Islet precursor cell (in vitro differentiated cells): ENCODE data around the gene PRODH.
"Not testable (repeated sequence)": the region's sequence is repeated elsewhere in the genome, so short reads cannot be mapped to it uniquely, and the experiment has no call there.

Experiments
- DNase-seq: peaks from one replicate; pipeline ENCODE4 v3.0.0-alpha.2; 2018

PRODH gene

DNA sequence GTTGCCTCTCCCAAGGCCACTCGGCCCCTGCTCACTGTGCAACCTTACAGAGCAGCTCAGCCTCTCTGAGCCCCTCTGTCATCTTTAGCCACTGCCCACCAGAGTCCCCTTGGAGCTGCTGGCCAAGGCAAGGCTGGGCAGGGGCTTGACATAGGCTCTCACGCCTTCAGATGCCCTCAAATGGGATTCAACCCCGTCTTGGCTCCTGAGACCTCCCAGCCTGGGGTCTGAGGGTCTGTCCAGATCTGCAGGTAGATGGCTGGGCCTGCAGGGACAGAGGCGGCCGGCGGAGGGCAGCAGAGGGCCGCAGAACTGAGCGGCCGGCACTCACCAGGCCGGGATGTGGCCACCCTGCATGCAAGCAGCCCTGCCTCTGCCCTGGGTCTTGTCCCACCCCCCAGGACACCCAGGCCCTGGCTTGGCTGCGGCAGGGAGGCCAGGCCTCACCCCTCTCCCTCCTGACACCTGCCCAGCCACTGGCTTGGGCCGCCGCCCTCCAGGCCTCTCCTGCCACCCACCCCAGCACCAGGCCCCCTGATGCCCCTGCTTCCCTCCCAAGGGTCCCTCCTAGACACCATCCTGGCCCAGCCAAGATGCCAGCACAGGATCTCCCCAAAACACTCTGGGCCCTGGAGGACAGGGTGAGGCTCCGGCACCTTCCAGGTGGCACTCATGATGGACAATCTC lies 18.4 kb upstream of the PRODH start:
- DNase-seq: peak; percentile 88

DNA sequence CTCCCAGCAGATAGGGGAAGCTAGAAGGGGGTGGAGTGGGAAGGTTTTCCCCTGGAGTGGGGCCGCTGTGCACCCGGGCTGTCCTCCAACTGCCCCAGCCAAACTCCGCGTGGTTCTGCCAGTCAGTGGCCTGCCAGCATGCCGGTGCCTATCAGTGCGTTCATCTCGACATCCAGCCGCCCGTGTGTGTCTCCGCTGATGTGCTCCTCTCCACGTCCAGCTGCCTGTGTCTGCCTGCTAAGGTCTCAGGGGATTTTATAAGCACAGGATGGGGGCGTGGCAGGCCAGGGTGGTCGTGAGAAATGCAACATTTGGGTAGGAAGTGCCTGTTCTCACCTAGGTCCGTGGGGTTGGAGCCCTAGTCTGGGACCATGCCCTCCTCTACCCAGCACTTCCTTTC lies 17.0 kb upstream of the PRODH start:
- DNase-seq: not testable (repeated sequence)

DNA sequence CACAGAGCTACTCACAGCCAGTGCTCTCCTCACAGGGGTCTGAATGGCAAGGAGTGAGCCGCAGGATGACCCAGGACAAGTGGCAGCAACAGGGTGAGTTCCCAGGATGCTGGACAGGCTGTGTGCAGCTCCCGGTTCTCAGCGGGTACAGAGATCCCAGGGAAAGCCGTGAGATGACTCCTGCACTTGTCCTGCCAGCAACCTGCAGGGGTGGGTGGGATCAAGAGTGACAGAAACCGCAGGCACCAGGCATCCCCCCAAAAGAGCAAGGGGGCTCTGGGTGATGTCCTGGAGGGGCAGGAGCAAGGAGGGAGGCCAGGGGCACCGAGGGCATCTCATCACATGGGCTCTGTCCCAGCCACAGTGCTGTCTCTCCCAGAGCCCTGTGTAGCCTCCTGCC lies 15.9 kb upstream of the PRODH start:
- no peak for DNase-seq

DNA sequence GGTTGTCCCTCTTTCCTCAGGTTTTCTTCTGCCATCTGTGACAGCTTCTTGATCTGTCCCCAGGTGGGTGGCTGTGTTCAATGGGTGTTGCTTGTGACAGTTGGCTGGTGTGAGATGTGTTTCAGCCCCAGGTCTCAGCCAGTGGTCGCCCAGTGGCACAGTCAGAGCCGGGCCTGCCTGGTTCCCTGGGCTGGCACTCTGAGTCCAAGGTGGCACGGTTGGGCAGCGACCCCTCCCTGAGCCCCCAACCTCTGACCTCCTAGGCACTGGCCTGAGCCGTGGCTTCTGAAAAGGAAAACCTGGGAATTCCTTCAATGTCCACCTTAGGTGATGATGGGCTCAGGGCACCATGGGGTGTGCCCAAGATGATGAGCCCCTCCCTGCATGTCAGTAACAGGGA lies 14.0 kb upstream of the PRODH start:
- DNase-seq: no peak

DNA sequence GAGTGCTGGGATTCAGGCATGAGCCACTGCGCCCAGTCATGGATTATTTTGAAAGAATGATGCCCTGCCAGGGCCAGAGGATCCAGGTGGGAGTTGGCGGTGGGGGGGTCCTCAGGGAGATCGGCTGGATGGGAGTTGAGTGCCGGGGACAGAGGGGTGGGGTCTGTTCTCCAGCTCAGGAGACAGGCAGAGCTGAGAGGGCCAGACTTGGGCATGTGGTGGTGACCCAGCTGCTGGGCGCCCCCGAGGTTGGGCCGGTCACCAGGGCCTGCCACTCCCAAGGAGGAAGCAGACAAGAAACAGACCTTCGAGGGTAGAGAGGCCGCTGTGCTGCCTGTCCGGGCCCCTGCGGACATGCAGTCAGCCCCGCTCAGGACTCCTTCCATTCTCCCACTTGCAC lies 11.8 kb upstream of the PRODH start:
- no peak for DNase-seq

DNA sequence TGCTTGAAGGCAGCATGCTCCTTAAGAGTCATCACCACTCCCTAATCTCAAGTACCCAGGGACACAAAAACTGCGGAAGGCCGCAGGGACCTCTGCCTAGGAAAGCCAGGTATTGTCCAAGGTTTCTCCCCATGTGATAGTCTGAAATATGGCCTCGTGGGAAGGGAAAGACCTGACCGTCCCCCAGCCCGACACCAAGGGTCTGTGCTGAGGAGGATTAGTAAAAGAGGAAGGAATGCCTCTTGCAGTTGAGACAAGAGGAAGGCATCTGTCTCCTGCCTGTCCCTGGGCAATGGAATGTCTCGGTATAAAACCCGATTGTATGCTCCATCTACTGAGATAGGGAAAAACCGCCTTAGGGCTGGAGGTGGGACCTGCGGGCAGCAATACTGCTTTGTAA lies 11.0 kb upstream of the PRODH start:
- DNase-seq: not testable (repeated sequence)

DNA sequence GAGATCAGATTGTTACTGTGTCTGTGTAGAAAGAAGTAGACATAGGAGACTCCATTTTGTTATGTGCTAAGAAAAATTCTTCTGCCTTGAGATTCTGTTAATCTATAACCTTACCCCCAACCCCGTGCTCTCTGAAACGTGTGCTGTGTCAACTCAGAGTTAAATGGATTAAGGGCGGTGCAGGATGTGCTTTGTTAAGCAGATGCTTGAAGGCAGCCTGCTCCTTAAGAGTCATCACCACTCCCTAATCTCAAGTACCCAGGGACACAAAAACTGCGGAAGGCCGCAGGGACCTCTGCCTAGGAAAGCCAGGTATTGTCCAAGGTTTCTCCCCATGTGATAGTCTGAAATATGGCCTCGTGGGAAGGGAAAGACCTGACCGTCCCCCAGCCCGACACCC lies 2.6 kb upstream of the PRODH start:
- not testable (repeated sequence) for DNase-seq

DNA sequence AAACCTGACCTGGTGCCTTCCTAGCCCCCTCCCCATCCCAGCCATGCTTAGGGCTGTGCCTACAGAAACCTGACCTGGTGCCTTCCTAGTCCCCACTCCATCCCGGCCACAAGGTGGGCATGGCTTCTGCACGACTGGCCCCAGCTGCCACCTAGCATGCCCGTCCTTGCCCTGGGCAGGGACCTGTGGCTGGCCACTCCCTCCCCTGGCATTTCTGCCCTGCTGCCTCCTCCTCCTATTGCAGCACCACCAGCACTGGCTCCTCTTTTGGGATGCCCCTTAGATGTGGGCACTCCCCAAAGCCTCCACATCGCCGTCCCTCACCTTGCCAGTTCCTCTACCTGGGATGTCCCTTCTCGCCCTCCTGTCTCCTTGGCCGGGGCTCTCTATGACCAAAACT lies 1.4 kb downstream of the PRODH start:
- DNase-seq: not testable (repeated sequence)

DNA sequence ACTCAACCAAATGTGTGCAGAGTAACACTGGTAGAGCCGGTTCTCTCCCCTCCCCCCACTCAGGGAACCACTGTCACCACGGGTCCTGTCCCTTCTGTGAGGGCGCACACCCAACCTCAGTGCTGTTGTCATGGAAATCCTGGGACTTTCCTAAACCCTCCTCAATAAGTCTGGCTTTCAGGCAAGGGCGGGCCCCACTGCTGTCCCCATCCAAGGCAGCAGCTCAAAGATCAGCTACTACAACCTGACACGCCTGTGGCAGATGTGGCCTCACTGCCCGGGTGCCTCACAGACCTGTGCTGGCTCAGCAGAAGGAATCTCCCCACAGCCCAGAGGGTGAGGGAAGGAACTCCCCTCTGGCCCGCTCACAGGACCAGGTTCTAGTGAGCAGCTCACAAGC lies 2.2 kb downstream of the PRODH start:
- no peak for DNase-seq

DNA sequence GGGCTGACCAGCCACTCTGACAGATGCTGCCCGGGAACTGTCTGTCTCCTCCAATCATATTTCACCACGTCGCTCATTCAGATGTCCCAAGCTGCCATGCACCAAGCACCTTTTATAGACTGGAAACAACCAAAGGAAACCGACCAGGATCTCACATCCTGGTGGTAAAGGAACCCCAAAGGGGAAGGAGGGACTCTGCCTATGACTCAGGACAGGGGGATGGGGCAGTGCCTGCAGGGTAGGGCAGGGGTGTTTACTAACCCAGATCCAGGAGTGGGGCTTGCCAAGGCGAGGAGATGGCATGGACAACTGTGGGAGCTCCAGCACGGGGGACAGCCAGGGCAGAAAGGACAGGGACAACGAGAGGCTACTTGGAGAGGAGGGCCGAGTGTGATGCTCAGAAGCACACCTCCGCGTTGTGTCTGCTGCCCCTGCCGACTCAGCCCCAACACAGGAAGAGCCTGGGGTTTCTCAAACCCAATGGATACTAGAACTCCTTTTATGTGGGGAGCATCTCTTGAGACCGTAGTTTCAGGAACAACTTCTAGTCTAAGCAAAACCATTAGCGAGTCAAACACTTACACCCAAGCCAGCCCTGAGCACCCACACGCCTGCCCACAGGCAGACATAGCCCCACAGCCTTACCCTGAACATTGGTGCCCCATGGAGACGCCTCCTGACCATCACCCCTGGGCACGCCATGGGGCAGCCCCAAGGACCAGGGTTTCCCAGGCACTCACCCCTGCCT lies 4.0 kb downstream of the PRODH start:
- no peak for DNase-seq

DNA sequence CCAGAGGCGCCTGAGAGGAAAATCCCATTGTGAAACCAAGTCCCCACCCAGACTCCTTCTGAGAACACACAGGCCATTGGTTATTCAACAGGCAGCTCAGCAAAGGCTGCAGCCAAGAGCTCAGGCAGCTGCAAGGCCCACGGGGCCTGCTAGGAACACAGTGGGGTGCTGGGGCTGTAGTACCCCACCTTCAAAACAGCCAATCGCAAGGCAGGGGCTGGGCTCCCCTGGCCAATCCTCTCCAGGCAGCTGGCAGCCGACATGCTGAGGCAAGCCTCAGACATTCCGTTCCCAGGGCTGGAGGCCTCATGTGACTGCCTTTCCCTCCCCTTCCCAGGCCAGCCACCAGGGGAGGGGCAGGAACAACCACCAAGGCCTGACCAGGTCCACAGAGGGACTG lies 6.6 kb downstream of the PRODH start:
- no peak for DNase-seq

DNA sequence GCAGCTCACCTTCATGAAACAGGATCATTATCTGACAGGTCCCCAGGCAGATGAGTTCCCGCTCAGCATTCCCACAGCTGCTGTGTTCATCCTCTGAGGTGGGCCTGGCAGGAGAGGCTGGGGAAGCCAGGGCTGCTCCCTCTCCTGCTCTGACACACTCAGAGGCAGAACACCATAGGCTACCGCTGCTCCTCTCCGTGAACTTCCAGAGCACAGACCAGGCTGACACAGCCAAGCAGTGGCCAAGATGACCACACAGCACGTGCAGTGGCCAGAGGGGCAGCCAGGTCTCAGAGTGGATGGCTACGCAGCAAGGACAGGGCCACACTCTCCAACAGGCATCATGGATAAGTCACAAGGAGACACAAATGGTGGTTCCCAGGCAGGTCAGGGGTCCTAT lies 8.5 kb downstream of the PRODH start:
- no peak for DNase-seq

DNA sequence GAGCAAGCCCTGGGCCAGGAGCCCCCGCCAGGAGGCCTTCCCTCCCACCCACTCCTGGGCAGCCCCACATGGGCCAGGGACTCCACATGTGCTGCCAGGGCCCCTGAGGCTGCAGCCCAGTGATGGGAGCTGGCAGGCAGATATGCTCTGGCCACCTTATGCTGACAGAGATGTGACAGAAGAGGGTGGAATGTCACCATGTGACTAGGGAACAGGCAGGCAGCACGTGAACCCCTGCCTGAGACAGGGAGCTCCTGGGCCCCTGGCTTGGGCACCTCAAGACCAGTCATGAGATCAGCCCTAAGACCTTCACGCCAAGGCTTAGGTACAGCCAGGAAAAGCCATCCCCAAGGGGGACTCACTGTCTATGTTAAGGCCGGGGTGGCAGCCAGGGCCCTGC lies 9.1 kb downstream of the PRODH start:
- no peak for DNase-seq

DNA sequence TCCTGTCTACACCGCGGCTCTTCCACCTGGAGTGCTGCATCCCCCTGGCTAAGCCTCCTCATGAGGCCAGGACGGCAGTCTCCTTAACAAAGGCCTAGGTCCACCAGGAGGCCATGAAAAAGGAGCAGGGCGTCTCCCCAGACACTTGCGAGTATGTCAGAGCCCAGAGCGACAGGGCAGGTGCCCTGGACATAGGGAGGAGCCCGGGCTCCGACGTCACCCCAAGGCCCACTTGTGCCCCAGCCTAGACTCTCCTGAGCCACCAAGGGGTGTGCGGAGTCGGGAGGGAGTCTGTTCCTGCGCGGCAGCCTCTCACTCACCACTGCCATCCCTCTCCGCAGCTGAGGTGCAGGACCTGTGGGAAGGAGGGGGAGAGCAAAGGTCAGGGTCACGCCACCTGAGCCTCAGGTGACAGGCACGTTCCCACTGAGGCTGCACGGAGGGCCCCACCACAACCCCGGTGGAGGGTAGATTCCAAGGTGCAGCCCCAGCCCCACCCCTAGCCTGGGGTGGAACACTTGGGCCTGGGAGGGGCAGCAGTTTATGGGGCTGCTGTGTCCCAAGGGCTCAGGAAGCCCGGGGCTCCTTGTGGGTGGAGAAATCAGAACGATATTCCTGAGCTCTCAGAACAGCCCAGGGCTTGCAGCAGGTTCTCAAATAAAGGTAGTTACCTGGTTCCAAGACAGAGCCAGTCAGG lies 10.6 kb downstream of the PRODH start:
- no peak for DNase-seq

DNA sequence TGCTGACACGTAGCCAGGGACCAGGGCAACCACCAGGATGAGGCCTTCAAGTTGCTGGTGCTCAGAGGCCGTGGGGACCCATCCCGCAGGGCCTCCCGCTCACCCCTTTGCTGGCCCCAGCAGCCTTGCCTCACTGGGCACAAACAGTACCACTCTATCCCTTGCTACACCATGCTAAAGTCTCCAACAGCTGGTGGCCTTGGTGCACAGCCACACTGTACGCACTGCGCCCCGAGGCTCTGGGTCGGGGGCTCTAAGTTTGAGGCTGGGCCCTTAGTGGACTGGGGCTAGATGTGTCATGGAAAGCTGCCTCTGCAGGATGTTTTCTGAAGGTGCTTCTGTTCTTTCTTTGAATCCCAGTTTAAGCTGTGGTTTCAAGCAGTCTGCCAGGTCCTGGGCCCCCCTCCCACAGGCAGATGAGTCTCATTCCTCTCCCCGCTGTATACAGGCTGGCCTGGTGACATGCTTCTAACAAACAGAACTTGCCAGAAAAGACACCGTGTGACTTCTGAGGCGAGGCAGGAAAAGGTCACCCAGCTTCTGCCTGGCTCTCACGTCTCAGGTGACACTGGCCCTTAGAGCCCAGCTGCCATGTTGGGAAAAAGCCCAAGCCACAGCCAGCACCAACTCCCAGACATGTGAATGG lies 15.7 kb downstream of the PRODH start:
- not testable (repeated sequence) for DNase-seq

DNA sequence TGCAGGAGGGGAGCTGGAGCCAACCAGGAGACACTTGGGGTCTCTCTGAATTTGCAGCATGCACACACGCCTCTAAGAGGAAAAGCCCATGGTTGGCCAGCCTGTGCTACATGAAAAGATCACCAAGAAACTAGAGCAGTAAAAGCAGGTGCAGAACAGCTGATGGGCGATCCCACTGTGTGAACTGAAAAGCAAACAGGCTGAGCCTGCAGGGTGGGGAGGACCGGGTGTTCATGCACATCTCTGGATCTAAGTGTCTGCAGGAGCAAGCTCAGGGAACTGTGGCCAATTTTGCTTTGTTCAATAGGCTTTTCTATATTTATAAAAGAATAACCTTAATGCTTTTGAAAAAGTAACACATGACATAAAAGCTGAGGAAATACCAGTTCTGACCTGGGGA lies 18.3 kb downstream of the PRODH start:
- DNase-seq: peak; percentile 1

DNA sequence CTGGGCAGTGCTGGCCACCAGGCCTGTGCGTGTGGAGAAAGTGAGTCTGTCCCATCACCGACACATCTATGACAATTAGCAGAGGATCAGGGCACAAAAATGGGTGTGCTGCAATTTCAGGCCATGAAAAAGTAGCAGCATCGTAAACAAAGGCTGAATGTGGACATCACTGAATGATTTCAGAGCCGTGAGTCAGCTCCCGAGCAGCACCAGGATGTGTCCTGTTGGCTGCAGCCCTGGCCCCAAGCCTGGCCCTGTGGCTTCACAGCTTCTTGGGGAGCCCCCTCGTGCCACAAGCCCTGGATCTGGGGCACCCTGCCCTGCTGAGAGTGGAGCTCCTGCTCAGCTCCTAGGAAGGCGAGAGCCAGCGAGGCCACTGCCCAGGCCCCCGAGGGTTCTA lies 20.5 kb downstream of the PRODH start:
- not testable (repeated sequence) for DNase-seq

DNA sequence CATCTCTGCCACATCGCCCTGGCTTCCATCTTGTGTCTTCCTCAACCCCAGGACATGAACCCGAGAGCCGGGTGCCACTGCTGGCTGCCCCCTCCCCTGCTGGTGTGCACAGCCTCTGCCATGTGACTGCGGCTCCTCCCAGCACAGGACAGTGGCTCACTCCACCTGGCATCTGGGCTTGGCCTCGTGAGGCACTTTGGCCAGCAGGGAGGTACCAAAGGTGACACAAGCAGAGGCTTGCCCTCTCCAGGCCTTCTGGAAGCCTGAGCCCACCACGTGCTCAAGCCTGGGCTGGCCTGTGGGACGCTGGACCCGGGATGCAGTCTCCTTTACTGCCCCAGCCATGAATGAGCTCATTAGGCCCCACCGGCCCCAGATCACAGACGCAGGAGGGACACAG lies 21.5 kb downstream of the PRODH start:
- not testable (repeated sequence) for DNase-seq

DNA sequence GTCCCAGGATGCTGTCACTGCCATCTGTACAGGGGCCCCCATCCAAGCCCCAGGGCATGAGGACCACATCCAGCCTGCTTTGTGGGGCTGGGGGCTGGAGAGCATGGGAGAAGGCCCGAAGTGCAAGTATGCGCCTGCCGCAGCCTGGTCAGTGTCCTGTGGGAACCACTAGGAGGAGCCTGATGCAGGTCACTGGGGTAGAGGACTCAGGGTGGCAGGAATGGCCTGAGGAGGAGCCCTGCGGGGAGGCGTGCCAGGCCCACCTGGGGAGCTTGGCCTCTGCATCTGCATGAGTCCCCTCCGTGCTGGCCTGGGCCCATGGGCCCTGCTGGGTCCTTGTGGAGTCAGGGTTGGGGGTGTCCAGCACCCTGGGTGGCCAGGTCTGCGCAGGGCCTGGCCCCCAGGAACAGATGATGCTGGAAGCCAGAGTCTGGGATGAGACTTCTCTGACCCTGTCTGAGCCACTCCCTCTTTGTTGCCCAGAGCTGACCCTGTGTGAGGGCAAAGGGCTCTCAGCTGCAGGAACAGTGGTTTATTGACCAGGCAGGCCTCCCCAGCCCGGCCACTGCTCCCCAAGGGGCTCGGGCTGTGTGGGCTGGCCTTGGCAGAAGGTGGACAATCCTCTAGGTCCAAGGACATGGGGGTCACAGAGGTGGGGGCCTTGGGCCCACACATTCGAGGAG lies 23.7 kb downstream of the PRODH start:
- not testable (repeated sequence) for DNase-seq

DNA sequence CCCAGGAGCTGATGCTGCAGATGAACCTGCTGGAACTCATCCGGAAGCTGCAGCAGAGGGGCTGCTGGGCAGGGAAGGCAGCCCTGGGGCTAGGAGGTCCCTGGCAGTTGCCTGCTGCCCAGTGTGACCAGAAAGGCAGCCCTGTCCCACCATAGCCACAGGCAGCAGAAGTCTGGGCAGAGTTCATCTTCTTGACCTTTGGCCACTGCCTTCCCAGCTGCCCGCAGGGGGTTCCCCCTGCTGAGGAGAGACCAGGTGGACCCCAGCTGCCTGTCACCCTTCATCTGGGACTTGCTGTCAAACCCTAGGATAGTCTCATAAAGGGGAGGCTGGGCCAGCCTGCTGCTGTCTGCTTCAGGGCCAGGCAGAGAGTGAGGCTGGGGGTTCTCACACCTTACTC lies 24.6 kb downstream of the PRODH start:
- not testable (repeated sequence) for DNase-seq

DNA sequence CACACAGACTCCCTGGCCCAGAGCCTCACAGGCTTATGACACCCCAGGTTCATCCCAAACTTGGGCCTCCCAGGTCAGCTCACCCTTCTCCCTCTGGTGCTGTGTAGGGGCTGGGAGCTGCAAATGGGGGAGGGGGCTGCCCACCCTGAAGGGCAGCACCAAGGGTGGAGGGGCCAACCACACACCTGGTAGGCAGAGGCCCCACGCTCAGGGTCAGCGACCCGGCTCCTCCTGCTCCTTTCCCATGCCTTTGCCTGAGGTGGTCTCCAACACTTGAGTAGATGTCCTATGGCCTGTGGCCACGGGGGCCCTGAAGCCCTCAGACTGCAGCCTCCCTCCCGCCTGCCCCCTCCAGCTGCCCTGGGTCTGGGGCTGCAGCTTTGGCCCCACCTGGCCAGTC lies 26.5 kb downstream of the PRODH start:
- peak; percentile 13 for DNase-seq

DNA sequence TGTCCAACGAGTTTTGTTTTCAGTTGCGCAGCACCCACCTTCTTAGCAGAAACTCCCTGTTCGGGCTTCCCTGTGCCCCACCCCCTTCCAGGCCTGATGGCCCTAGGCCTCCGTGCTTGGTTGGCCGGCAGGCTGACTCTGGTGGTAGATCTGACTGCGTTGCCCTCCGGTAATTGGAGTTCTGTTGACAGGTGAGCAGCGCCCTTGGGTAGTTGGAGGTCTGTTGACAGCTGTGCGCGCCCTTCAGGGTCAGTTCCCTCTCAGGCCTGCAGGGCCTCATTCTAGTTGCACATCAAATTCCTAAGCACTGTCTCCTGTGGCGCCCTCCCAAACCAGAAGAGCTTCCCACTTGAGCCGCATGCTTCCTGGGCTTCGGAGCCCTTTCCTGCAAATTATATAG lies 29.2 kb downstream of the PRODH start:
- DNase-seq: no peak

DNA sequence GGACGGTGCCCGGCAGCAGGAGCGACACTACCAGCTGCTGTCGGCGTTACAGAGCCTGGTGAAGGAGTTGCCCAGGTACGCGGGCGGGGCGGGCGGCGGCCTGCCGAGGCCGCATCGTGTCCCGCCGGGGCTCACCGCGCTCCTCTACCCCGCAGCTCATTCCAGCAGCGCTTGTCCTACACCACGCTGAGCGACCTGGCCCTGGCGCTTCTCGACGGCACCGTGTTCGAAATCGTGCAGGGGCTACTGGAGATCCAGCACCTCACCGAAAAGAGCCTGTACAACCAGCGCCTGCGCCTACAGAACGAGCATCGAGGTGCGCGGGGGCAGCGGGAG lies 29.7 kb downstream of the PRODH start:
- DNase-seq: not testable (repeated sequence)
